Inferior parietal cortex (tissue), 1 donor: Measurements from ENCODE around the gene AGTR2.
"Not testable (repeated sequence)": the region's sequence is repeated elsewhere in the genome, so short reads cannot be mapped to it uniquely, and the experiment has no call there.

Experiments
- DNase-seq: peaks from one replicate; pipeline ENCODE4 v3.0.0-alpha.2; 2016; ENCODE audit errors: extremely low spot score

AGTR2 gene

GRCh38 chrX:116170511-116170910, at the start of gene AGTR2:
Gene AGTR2 (plus strand): TSS chrX:116170744. CDS start chrX:116172281, 1,537 bp downstream.
- DNase-seq = no peak

DNA sequence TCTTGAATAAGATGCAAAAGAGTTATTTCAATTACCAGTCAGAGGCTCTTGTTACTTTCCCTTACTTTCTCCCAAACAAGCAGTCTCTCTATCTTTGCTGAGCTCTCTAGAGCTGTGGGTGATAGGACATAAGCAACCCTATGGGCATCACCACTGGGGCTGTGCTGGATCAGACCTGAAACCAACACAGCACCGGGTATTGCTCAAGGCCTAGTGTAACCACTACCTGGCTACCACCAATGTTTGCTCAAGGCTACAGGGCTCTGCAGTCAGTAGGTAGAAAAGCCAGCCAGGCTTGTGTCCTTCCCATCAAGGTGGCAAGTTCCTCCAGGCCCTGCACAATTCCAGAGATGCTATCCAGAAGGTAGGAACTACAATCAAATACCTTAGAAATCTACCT, 35.3 kb upstream of the AGTR2 start:
- no peak for DNase-seq

DNA sequence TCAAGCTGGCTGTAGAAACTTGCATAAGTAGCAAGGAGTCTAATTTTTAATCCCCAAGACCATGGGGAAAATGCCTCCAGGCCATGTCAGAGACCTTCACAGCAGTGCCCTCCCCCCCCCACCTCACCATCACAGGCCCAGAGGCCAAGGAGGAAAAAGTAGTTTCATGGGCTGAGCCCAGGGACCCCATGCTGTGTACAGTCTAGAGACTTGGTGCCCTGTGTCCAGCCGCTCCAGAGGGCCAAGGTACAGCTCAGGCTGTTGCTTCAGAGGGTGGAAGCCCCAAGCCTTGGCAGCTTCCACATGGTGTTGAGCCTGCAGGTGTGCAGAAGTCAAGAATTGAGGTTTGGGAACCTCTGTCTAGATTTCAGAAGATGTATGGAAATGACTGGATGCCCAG, 29.3 kb upstream of the AGTR2 start:
- not testable (repeated sequence) for DNase-seq

- DNase-seq = peak; percentile 18
Measured at GRCh38 chrX:116142976-116143375, 27.6 kb upstream of the AGTR2 start.

- DNase-seq = no peak
Measured at GRCh38 chrX:116172976-116173375, 2.4 kb downstream of the AGTR2 start.

GRCh38 chrX:116181300-116181699, 10.8 kb downstream of the AGTR2 start:
- DNase-seq = no peak

DNA sequence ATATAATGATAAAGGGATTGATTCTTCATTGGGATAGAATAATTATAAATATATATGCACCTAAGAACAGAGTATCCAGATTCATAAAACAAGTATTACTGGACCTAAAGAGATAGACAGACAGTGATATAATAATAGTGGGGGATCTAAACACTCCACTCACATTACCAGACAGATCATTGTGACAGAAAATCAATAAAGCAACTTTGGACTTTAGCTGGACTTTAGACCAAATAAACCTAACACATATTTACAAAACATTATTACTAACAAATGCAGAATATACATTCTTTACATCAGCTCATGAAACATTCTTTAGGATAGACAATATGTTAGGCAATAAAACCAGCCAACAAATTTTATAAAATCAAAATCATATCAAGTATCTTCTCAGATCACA, 14.6 kb downstream of the AGTR2 start:
- no peak for DNase-seq

DNA sequence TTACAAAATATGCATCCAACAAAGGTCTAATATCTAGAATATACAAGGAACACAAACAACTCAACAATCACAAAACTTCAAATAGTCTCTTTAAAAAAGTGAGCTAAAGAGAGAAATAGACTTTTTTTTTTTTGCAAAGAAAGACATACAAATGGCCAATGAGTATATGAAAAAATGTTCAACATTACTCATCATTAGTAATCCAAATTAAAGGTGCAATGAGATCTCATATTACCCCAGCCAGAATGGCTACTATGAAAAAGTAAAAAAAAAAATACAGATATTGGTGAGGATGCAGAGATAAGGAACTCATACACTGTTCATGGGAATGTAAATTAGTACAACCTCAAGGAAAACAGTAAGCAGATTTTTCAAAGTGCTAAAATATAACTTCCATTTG, 24.1 kb downstream of the AGTR2 start:
- DNase-seq = no peak

GRCh38 chrX:116198235-116198634, 27.7 kb downstream of the AGTR2 start:
- no peak for DNase-seq

GRCh38 chrX:116198810-116199209, 28.3 kb downstream of the AGTR2 start:
- no peak for DNase-seq

DNA sequence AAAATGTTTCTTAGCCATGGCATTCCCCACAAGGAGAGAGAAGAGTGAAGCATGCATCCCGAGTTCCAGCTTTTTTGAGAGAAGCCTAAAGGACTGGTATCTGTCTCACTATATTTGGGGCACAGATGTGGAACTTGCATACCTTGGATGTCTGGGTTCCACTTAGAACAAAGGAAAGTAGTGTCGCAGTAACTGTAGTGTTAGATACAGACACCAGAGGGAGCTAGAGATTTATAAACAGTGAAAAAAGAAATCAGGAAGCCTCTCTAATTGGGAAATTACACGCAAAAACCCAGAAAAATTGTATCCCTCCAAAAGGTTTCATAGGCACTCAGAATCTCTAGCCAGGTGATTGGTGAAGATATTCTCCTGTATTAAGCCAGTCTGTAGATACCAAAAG, 34.4 kb downstream of the AGTR2 start:
- peak; percentile 42 for DNase-seq

GRCh38 chrX:116213262-116213661, 42.7 kb downstream of the AGTR2 start:
- no peak for DNase-seq

DNA sequence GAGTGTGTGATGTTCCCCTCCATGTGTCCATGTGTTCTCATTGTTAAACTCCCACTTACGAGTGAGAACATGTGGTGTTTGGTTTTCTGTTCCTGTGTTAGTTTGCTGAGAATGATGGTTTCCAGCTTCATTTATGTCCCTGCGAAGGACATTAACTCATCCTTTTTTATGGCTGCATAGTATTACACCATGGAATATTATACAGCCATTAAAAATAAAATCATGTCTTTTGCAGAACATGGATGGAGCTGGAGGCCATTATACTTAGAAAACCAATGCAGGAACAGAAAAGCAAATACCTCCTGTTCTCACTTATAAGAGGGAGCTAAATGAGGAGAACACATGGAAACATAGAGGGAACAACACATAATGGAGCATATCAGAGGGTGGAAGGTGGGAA, 46.5 kb downstream of the AGTR2 start:
- DNase-seq = not testable (repeated sequence)
